Measurements from ENCODE around the gene PAM16. TPM values are rescaled to one million over a fixed set of nuclear protein-coding genes. Genes with fewer than 3 reads are reported as not detected.
"Not testable (repeated sequence)": the region's sequence is repeated elsewhere in the genome, so short reads cannot be mapped to it uniquely, and the experiment has no call there.

Gene PAM16
- total RNA-seq: 10 to 100 TPM; 45.5 to 71.8 (median 62.6) TPM

DNA sequence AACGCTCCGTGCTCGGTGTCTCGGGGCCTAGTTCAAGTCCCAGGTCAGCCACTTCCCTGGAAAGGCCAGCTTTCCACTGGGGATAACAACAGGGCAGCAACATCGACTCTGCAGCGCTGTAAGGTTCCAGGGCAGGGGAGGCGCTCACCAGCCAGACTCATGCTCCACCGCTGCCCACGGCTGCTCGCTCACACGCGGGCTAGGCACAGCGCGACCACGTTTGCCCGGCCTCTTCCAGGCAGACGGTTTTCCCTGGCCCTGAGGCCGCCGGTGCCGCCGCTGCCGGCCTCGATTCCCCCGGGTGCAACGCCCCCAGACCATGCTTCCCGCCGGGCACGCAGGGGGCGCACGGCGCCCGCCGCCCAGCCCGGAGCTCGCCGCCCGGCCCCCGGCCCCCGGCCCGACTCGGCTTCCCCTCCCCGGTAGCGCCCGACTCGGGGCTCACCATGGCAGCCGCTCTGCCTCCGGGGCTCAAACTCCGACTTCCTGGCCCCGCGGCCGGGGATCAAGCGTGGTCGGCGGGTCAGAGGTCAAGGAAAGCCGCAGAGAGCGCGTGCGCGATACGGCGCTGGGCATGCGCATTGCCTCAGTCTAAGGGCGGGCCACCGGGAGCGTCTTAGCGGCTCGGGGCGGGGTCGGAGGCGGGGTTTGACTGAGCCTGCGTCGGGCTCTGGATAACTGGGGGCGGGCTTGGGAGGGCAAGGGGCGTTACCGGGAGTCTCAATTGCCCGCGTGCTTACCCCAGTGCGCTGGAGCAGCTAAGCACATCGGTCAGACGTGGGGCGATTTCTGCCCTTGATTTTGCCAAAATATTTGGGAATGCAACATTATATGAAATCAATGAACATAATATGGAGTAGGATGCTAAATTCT lies at the start of gene PAM16:
Gene PAM16 (minus strand): TSS at position 535 of the 873 bp plus-strand sequence. CDS start 87 bp downstream, at position 448.
- Histone ChIP-seq H3K36me3 (peaks cover 0 to 17% (median 8%) of the 10 kb centered on the region in 4 donors), H3K27ac (peak within 1 kb of the TSS; percentile 84 to 91 (median 88)), H3K27me3 (no peaks in the 10 kb centered on the region), H3K9me3 (no peaks in the 10 kb centered on the region), H3K4me1 (peaks cover 36 to 51% (median 44%) of the 10 kb centered on the region in 4 donors), H3K4me3 (peak within 1 kb of the TSS; percentile 86 to 99 (median 94))
- WGBS, 2 donors: 0 to 1% methylated on average over 10 to 11 of the region's 81 CpGs
- TF ChIP-seq, protein P1, sequence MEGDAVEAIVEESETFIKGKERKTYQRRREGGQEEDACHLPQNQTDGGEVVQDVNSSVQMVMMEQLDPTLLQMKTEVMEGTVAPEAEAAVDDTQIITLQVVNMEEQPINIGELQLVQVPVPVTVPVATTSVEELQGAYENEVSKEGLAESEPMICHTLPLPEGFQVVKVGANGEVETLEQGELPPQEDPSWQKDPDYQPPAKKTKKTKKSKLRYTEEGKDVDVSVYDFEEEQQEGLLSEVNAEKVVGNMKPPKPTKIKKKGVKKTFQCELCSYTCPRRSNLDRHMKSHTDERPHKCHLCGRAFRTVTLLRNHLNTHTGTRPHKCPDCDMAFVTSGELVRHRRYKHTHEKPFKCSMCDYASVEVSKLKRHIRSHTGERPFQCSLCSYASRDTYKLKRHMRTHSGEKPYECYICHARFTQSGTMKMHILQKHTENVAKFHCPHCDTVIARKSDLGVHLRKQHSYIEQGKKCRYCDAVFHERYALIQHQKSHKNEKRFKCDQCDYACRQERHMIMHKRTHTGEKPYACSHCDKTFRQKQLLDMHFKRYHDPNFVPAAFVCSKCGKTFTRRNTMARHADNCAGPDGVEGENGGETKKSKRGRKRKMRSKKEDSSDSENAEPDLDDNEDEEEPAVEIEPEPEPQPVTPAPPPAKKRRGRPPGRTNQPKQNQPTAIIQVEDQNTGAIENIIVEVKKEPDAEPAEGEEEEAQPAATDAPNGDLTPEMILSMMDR (IDR thresholded peaks at IDR 0.05): peak in 2 of 6 experiments; percentile 19 to 33
- TF ChIP-seq POLR2A (IDR thresholded peaks at IDR 0.05) (peak in 1 of 4 donors; percentile 72), POLR2AphosphoS5 (IDR thresholded peaks at IDR 0.05) (peak; percentile 69 to 81), EP300 (IDR thresholded peaks at IDR 0.05) (no peak)
- peak; percentile 97 to 99 for DNase-seq
- peak; percentile 94 to 96 for ATAC-seq (ENCODE audit: low FRiP score in 2 of 2)

DNA sequence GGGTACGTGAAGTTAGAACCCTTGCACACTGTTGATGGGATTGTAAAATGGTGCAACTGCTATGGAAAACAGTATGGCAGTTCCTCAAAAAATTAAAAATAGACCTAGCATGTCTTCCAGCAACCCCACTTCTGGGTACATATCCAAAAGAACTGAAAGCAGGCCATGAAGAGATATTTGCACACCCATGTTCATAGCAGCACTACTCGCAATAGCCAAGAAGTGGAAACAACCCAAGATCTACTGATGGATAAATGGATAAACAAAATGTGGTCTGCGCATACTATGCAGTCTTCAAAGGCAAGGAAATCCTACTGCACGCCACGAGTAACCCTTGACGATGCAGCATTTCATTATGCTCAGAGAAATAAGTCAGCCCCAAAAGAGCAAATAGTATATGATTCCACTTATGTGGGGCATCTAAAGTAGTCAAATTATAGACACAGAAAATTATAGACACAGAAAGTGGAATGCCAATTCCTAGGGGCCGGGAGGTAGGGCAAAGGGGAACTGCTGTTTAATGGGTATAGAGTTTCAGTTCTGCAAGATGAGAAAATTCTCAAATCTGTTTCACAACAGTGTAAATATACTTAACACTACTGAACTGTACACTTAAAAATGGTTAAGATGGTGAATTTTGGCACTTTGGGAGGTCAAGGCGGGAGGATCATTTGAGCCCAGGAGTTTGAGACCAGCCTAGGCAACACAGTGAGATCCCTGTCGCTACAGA lies 48.0 kb upstream of the PAM16 start:
- DNase-seq (no peak), ATAC-seq (ENCODE audit: low FRiP score in 2 of 2) (no peak)
- no peak overlapping the region for H3K4me3 ChIP-seq
- 74 to 84% methylated on average over 9 of the region's 9 CpGs for WGBS, 2 donors
- H3K4me1 ChIP-seq: peaks cover 7 to 12% (median 8%) of the 10 kb centered on the region in 4 donors
- H3K27me3 ChIP-seq: no peaks in the 10 kb centered on the region
- H3K36me3 ChIP-seq: peaks cover 0 to 70% (median 37%) of the 10 kb centered on the region in 4 donors
- no peaks in the 10 kb centered on the region for H3K9me3 ChIP-seq
- no peak overlapping the region for H3K27ac ChIP-seq
- no peak for TF ChIP-seq EP300 (IDR thresholded peaks at IDR 0.05)
- TF ChIP-seq POLR2A (IDR thresholded peaks at IDR 0.05): no peak
- TF ChIP-seq, protein P1 (IDR thresholded peaks at IDR 0.05): no peak
- no peak for TF ChIP-seq POLR2AphosphoS5 (IDR thresholded peaks at IDR 0.05)

DNA sequence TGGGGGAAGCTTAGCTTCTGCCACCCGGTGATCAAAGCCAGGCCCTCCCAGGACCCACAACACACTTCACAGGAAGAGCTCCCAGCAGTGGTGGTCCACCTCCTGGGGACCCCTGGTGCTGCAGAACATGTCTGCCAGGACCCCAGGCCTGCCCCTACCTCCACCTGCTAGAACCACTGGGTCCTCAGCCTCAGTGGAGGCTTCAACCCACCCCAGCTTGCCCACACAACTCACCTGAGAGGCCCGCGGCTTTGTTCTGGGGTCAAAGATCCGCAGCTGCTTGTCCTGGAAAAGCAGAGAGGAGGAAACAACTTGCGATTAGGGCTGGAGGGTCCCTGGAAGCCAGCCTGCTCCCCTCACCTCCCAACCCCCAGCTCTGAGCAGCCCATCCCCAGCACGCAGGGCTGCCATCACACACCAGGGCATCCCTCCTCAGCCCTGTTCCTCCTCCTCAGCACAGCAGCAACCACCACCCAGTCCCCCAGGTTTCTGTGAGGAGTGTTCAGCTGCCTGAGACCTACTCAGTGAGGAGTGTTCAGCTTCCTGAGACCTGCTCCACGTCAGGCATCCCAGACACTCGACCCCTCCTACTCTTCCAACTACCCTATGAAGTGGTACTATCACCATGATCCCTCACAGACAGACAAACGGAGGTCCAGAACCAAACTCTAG lies 44.1 kb upstream of the PAM16 start:
- DNase-seq (no peak), ATAC-seq (ENCODE audit: low FRiP score in 2 of 2) (no peak)
- TF ChIP-seq, protein P1 (IDR thresholded peaks at IDR 0.05): no peak
- TF ChIP-seq POLR2AphosphoS5 (IDR thresholded peaks at IDR 0.05): no peak
- TF ChIP-seq EP300 (IDR thresholded peaks at IDR 0.05): no peak
- TF ChIP-seq POLR2A (IDR thresholded peaks at IDR 0.05): no peak
- H3K27me3 ChIP-seq: no peaks in the 10 kb centered on the region
- no peak overlapping the region for H3K4me3 ChIP-seq
- WGBS, 2 donors: 85 to 90% methylated on average over 6 to 8 of the region's 9 CpGs
- H3K9me3 ChIP-seq: no peaks in the 10 kb centered on the region
- no peak overlapping the region for H3K27ac ChIP-seq
- peaks cover 6 to 15% (median 9%) of the 10 kb centered on the region in 4 donors for H3K4me1 ChIP-seq
- peaks cover 4 to 60% (median 36%) of the 10 kb centered on the region in 4 donors for H3K36me3 ChIP-seq

DNA sequence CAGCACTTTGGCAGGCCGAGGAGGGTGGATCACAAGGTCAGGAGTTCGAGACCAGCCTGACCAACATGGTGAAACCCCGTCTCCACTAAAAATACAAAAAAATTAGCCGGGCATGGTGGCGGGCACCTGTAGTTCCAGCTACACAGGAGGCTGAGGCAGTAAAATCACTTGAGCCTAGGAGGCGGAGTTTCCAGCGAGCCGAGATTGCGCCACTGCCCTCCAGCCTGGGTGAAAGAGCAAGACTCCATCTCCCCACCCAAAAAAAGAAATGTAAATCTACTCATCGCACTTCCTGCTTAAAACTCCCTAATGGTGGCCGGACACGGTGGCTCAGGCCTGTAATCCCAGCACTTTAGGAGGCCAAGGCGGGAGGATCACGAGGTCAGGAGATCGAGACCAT lies 42.7 kb upstream of the PAM16 start:
- not testable (repeated sequence) for ATAC-seq (ENCODE audit: low FRiP score in 2 of 2); H3K9me3 ChIP-seq; H3K4me3 ChIP-seq; DNase-seq; H3K27me3 ChIP-seq
- H3K36me3 ChIP-seq: peaks cover 4 to 61% (median 36%) of the 10 kb centered on the region in 4 donors
- 90 to 98% methylated on average over 15 of the region's 15 CpGs for WGBS, 2 donors
- peak overlapping the region in 2 of 4 donors; percentile 12 to 38 for H3K27ac ChIP-seq
- H3K4me1 ChIP-seq: peaks cover 10 to 26% (median 15%) of the 10 kb centered on the region in 4 donors
